ENCODE results near the gene BTN2A1.
A peak's percentile ranks its signal among the peaks of the same experiment; 100 is the strongest.

The BTN2A1 gene

GRCh38 chr6:26473758-26474438 lies 16.1 kb downstream of the BTN2A1 start:
- Histone ChIP-seq H3K27me3 (ENCODE audit: low read depth, low read length) (no peaks in the 10 kb centered on the region), H4K20me1 (ENCODE audit: insufficient read depth, low read length) (no peaks in the 10 kb centered on the region), H3K4me2 (ENCODE audit: low read length) (peak overlapping the region; percentile 80), H3K9ac (ENCODE audit: low read length) (peak overlapping the region; percentile 97), H3K4me1 (ENCODE audit: low read length) (peaks cover 28% of the 10 kb centered on the region), H3K36me3 (replicated peaks; ENCODE audit: low read depth, low read length) (peaks cover 15% of the 10 kb centered on the region), H3K27ac (ENCODE audit: low read length) (peak overlapping the region; percentile 97), H3K9me3 (ENCODE audit: insufficient read depth, low read length) (peaks cover 11% of the 10 kb centered on the region; the same call in 1 of the 2 replicates), H2AFZ (ENCODE audit: low read depth, low read length) (peak overlapping the region; percentile 78; the same call in 1 of the 2 replicates), H3K4me3 (ENCODE audit: low read length) (peak overlapping the region; percentile 90), H3K79me2 (ENCODE audit: low read length) (0 out of 2 replicates have a peak, but pooled peaks cover 3% of the 10 kb centered on the region)
- TF ChIP-seq EZH2phosphoT487 (IDR thresholded peaks at IDR 0.05; ENCODE audit: low read depth) (no peak), CTCF (IDR thresholded peaks at IDR 0.05; ENCODE audit: low read depth, low read length) (no peak)

- Histone ChIP-seq H3K4me3 (ENCODE audit: low read length) (peak overlapping the region; percentile 90), H3K4me2 (ENCODE audit: low read length) (peak overlapping the region; percentile 80), H3K36me3 (replicated peaks; ENCODE audit: low read depth, low read length) (peaks cover 11% of the 10 kb centered on the region), H3K9me3 (ENCODE audit: insufficient read depth, low read length) (peaks cover 11% of the 10 kb centered on the region; the same call in 1 of the 2 replicates), H4K20me1 (ENCODE audit: insufficient read depth, low read length) (no peaks in the 10 kb centered on the region), H3K4me1 (ENCODE audit: low read length) (peaks cover 28% of the 10 kb centered on the region), H2AFZ (ENCODE audit: low read depth, low read length) (no peak overlapping the region), H3K27ac (ENCODE audit: low read length) (peak overlapping the region; percentile 97), H3K79me2 (ENCODE audit: low read length) (0 out of 2 replicates have a peak, but pooled peaks cover 3% of the 10 kb centered on the region), H3K27me3 (ENCODE audit: low read depth, low read length) (no peaks in the 10 kb centered on the region), H3K9ac (ENCODE audit: low read length) (peak overlapping the region; percentile 97)
- no peak for TF ChIP-seq EZH2phosphoT487 (IDR thresholded peaks at IDR 0.05; ENCODE audit: low read depth)
- no peak for TF ChIP-seq CTCF (IDR thresholded peaks at IDR 0.05; ENCODE audit: low read depth, low read length)
Observed at GRCh38 chr6:26474439-26474881, 16.7 kb downstream of the BTN2A1 start.

GRCh38 chr6:26475823-26476729 lies 18.3 kb downstream of the BTN2A1 start:
- Histone ChIP-seq H3K36me3 (replicated peaks; ENCODE audit: low read depth, low read length) (peaks cover 11% of the 10 kb centered on the region), H2AFZ (ENCODE audit: low read depth, low read length) (no peak overlapping the region), H3K79me2 (ENCODE audit: low read length) (0 out of 2 replicates have a peak, but pooled peaks cover 3% of the 10 kb centered on the region), H3K4me2 (ENCODE audit: low read length) (no peak overlapping the region), H3K27me3 (ENCODE audit: low read depth, low read length) (no peaks in the 10 kb centered on the region), H4K20me1 (ENCODE audit: insufficient read depth, low read length) (no peaks in the 10 kb centered on the region), H3K9ac (ENCODE audit: low read length) (no peak overlapping the region), H3K4me3 (ENCODE audit: low read length) (no peak overlapping the region), H3K4me1 (ENCODE audit: low read length) (peaks cover 28% of the 10 kb centered on the region), H3K27ac (ENCODE audit: low read length) (no peak overlapping the region), H3K9me3 (ENCODE audit: insufficient read depth, low read length) (peaks cover 11% of the 10 kb centered on the region; the same call in 1 of the 2 replicates)
- TF ChIP-seq EZH2phosphoT487 (IDR thresholded peaks at IDR 0.05; ENCODE audit: low read depth) (no peak), CTCF (IDR thresholded peaks at IDR 0.05; ENCODE audit: low read depth, low read length) (no peak)

GRCh38 chr6:26476896-26477295 lies 19.1 kb downstream of the BTN2A1 start:
- Histone ChIP-seq H3K79me2 (ENCODE audit: low read length) (0 out of 2 replicates have a peak, but pooled peaks cover 3% of the 10 kb centered on the region), H3K36me3 (replicated peaks; ENCODE audit: low read depth, low read length) (peaks cover 8% of the 10 kb centered on the region), H3K27ac (ENCODE audit: low read length) (no peak overlapping the region), H3K9me3 (ENCODE audit: insufficient read depth, low read length) (peaks cover 9% of the 10 kb centered on the region; the same call in 1 of the 2 replicates), H4K20me1 (ENCODE audit: insufficient read depth, low read length) (no peaks in the 10 kb centered on the region), H3K4me2 (ENCODE audit: low read length) (no peak overlapping the region), H3K9ac (ENCODE audit: low read length) (no peak overlapping the region), H2AFZ (ENCODE audit: low read depth, low read length) (no peak overlapping the region), H3K27me3 (ENCODE audit: low read depth, low read length) (no peaks in the 10 kb centered on the region), H3K4me3 (ENCODE audit: low read length) (no peak overlapping the region), H3K4me1 (ENCODE audit: low read length) (peaks cover 28% of the 10 kb centered on the region)
- no peak for TF ChIP-seq CTCF (IDR thresholded peaks at IDR 0.05; ENCODE audit: low read depth, low read length)
